Activated CD4-positive, CD25-positive, alpha-beta regulatory T cell treated with anti-CD3 and anti-CD28 coated beads, Interleukin-2, amount 50 U/mL, for 16 hours (primary cell): ENCODE results near the gene THSD7B.

Experiments
- DNase-seq: peaks from one replicate; pipeline ENCODE4 v3.0.0-alpha.2; 2020; ENCODE audit warnings: low read depth, low spot score

The THSD7B gene

GRCh38 chr2:137192366-137193310 lies 427.3 kb downstream of the THSD7B start:
- DNase-seq, result no peak

- DNase-seq, result no peak
Observed at GRCh38 chr2:137193401-137193800, 428.1 kb downstream of the THSD7B start.

- DNase-seq, result no peak
Observed at GRCh38 chr2:137194111-137194510, 428.8 kb downstream of the THSD7B start.

- no peak for DNase-seq
Observed at GRCh38 chr2:137199751-137200150, 434.4 kb downstream of the THSD7B start.

- DNase-seq, result no peak
Observed at GRCh38 chr2:137202318-137202717, 437.0 kb downstream of the THSD7B start.

- DNase-seq, result no peak
Observed at GRCh38 chr2:137205324-137205723, 440.0 kb downstream of the THSD7B start.

GRCh38 chr2:137206069-137206468 lies 440.7 kb downstream of the THSD7B start:
- no peak for DNase-seq

- no peak for DNase-seq
Observed at GRCh38 chr2:137207030-137207429, 441.7 kb downstream of the THSD7B start.

GRCh38 chr2:137208431-137208891 lies 443.1 kb downstream of the THSD7B start:
- DNase-seq, result no peak

GRCh38 chr2:137210039-137210438 lies 444.7 kb downstream of the THSD7B start:
- DNase-seq, result no peak

GRCh38 chr2:137211761-137212160 lies 446.4 kb downstream of the THSD7B start:
- DNase-seq, result no peak

- DNase-seq, result no peak
Observed at GRCh38 chr2:137220438-137220993, 455.2 kb downstream of the THSD7B start.

GRCh38 chr2:137221797-137222492 lies 456.6 kb downstream of the THSD7B start:
- no peak for DNase-seq

GRCh38 chr2:137223722-137224121 lies 458.4 kb downstream of the THSD7B start:
- DNase-seq, result no peak

GRCh38 chr2:137228566-137228965 lies 463.2 kb downstream of the THSD7B start:
- no peak for DNase-seq

- no peak for DNase-seq
Observed at GRCh38 chr2:137229834-137230233, 464.5 kb downstream of the THSD7B start.

- no peak for DNase-seq
Observed at GRCh38 chr2:137231628-137232027, 466.3 kb downstream of the THSD7B start.

- DNase-seq, result no peak
Observed at GRCh38 chr2:137232076-137232475, 466.7 kb downstream of the THSD7B start.

GRCh38 chr2:137233091-137233490 lies 467.7 kb downstream of the THSD7B start:
- DNase-seq, result no peak

GRCh38 chr2:137237055-137237454 lies 471.7 kb downstream of the THSD7B start:
- DNase-seq, result no peak

GRCh38 chr2:137238065-137238464 lies 472.7 kb downstream of the THSD7B start:
- no peak for DNase-seq

GRCh38 chr2:137249463-137250130 lies 484.3 kb downstream of the THSD7B start:
- no peak for DNase-seq
